ENCODE results near the gene MGA.

The MGA gene

DNA sequence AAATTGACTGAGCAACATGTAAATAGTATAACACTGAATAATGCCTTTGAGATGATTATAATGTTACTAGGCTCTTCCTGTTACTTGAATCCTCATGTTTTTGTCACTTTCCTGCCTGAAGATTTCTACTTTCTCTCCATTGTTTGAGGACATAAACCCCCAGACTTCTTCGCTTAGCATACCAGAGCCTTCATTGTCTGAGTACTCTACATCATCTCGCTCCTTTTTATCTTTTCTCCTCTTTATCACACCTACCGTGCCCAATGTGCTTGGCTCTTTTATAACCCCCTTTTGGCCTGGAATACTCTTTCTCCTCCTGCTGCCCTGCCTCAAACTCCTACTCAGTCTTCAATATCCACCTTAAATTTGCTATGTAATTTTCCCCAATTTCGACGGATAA, 30.3 kb upstream of the MGA start:
- FAIRE-seq = no peak
- TF ChIP-seq, protein P1, sequence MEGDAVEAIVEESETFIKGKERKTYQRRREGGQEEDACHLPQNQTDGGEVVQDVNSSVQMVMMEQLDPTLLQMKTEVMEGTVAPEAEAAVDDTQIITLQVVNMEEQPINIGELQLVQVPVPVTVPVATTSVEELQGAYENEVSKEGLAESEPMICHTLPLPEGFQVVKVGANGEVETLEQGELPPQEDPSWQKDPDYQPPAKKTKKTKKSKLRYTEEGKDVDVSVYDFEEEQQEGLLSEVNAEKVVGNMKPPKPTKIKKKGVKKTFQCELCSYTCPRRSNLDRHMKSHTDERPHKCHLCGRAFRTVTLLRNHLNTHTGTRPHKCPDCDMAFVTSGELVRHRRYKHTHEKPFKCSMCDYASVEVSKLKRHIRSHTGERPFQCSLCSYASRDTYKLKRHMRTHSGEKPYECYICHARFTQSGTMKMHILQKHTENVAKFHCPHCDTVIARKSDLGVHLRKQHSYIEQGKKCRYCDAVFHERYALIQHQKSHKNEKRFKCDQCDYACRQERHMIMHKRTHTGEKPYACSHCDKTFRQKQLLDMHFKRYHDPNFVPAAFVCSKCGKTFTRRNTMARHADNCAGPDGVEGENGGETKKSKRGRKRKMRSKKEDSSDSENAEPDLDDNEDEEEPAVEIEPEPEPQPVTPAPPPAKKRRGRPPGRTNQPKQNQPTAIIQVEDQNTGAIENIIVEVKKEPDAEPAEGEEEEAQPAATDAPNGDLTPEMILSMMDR (IDR thresholded peaks at IDR 0.05; ENCODE audit: insufficient read depth, missing control alignments) = no peak
- DNase-seq (ENCODE audit: insufficient read length, low spot score) = no peak

DNA sequence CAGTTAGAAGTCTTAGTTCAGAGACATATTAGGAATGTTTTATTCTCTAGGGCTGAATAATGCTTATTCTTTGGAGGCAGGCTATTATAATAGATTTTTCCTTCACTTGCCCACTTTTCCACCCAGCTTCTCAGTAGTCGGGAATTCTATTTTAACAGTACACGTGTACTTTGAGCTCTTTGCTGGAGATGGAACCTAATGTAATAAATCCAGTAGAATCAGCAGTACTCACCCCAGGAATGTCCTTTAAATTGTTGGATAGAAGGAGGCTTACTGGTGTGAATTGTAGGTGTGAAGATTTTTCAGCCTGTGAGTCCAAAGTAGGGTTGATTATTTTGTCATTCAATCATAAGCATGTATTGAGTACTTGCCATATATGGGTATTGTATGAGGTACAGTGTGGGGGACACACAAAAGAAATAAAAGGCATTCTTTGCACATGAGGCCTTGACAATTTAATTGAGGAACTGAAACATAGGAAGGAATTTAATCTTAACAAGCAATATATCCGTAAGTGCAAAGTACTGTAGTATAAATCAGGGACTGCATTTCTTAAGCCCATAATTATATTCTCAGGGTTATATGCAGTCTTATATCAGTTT, 29.5 kb upstream of the MGA start:
- no peak for DNase-seq (ENCODE audit: insufficient read length, low spot score)
- TF ChIP-seq, protein P1 (IDR thresholded peaks at IDR 0.05; ENCODE audit: insufficient read depth, missing control alignments) = no peak
- FAIRE-seq = no peak

DNA sequence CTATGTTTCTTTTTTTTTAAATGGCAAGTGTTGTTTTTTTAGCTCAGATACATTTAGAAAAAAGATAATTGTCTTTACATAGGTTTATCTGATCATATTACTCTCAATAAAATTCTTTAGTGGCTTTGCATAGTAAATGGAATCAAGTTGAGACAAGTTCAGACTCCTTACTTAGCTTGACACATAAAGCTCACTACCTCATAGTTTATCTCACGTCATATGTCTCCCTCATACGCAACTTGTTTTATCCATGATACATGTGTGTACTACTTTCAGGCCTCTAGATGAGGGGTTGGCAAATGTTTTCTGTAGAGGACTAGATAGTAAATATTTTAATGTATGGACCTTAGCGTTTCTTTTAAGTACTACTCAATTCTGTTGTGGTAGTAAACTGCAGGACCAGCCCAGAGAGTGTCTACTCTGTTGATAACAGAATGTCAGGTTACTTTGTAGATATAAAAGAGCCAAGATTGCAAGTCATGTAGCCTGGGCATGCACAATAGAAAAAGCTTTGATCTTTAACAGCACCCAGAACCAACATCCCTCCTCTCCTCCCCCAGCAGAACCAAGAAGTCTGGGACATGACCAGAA, 28.2 kb upstream of the MGA start:
- no peak for DNase-seq (ENCODE audit: insufficient read length, low spot score)
- no peak for FAIRE-seq
- TF ChIP-seq, protein P1 (IDR thresholded peaks at IDR 0.05; ENCODE audit: insufficient read depth, missing control alignments) = no peak

DNA sequence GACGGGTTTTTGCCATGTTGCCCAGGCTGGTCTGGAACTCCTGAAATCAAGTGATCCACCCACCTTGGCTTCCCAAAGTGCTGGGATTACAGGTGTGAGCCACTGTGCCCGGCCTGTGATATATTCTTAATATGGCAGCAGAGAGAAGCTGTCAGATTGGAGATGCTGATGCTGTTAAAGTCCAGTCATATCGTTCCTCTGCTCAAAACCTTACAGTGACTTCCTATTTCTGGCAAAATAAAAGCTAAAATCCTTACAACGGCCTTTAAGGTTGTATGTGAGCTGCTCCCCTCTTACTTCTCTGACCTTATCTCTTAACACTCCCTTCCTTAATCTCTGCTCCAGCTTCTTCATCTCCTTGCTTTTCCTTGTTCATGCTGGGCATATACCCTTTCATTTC, 26.6 kb upstream of the MGA start:
- FAIRE-seq (no peak), DNase-seq (ENCODE audit: insufficient read length, low spot score) (no peak)
- TF ChIP-seq, protein P1 (IDR thresholded peaks at IDR 0.05; ENCODE audit: insufficient read depth, missing control alignments) = no peak

DNA sequence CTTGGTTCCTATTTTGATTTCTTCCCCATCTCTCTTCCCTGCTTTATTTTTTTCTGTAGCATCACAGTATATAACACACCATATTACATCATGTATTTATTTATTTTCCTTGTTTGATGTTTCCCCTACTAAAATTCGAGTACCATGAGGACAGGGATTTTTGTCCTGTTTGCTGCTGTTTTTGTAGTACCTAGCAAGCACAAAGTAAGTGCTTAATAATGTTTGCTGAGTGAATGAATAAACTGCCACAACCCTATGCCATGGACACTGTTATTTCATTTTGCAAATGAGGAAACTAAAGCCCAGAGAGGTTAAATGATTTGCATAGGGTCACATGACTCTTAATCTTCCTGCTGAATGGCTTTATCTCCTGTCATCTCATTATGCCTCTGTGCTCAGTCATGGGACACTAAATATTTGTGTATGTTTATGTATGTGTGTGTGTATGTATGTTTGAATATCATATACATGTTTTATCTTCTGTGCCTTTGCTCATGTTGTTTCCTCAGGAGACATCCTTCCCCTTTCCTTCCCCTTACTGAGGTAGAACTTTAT, 26.1 kb upstream of the MGA start:
- FAIRE-seq = no peak
- TF ChIP-seq, protein P1 (IDR thresholded peaks at IDR 0.05; ENCODE audit: insufficient read depth, missing control alignments) = no peak
- no peak for DNase-seq (ENCODE audit: insufficient read length, low spot score)

DNA sequence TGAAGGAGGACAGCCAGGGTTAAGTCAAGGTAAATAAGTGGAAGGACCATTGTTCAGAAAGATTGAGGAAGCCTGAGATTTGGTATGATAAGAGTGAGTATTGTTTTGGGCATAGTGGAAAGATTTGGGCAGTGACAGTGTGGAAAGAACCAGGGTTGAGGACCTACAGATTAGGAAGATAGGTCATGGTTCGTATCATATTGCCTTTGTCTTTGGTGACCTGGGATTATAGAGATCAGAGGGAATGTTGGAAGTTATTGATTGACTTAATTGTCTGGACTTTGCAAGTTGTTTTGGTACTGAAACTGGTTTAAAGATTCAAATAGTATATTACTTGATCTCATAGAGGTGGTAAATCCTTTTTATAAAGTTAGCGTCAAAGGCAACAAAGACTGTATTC, 23.1 kb upstream of the MGA start:
- DNase-seq (ENCODE audit: insufficient read length, low spot score) (no peak), FAIRE-seq (no peak)
- TF ChIP-seq, protein P1 (IDR thresholded peaks at IDR 0.05; ENCODE audit: insufficient read depth, missing control alignments) = no peak

DNA sequence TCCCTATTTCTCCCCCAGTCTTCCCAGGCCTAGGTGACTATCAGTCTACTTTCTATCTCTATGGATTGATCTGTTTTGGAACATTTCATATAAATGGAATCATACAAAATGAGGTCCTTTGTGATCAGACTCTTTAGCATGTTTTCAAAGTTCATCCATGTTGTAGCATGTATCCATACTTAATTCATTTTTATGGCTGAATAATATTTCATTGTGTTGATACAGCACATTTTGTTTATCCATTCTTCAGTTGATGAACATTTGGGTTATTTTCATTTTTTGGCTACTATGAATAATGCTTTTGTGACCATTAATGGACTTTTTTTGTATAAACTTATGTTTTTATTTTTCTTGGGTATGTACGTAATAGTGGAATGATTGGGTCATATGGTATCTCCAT, 19.2 kb upstream of the MGA start:
- no peak for DNase-seq (ENCODE audit: insufficient read length, low spot score)
- FAIRE-seq = no peak
- TF ChIP-seq, protein P1 (IDR thresholded peaks at IDR 0.05; ENCODE audit: insufficient read depth, missing control alignments) = no peak

All from D721Med (cell line).